GM21367 (cell line): ENCODE measurements around the gene PCDHA3.
"Not testable (repeated sequence)": the region's sequence is repeated elsewhere in the genome, so short reads cannot be mapped to it uniquely, and the experiment has no call there.

ENCODE experiments used
- ATAC-seq: cut with Tn5 transposase; IDR thresholded peaks from one replicate; pipeline ENCODE4 v1.9.1; 2021; ENCODE audit not compliant: unreplicated experiment

The PCDHA3 gene

DNA sequence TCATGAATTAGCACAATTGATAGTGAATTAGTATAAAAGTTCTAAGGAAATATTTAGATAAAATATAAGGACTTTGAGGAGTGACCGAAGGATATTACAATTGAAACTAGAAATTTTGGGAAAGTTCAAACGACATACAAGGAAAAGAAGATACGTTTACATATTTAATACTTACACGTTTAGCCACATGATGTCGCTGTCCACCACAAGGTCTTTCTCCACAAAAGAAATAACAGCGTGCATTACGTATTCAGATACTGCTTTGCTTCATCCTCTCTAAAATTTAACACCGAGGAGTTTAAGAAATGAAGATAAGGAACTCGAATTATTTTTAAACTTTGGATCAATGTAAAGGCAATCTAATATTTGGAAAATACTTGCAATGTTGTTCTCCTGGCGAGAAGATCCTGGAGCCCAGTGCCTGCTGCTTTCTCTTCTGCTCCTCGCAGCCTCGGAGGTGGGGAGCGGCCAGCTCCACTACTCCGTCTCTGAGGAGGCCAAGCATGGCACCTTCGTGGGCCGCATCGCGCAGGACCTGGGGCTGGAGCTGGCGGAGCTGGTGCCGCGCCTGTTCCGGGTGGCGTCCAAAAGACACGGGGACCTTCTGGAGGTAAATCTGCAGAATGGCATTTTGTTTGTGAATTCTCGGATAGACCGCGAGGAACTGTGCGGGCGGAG lies at the start of gene PCDHA3:
Gene PCDHA3 (plus strand): TSS at position 242 of the 678 bp plus-strand sequence.
- no peak for ATAC-seq

GRCh38 chr5:140753561-140753960 lies 47.3 kb upstream of the PCDHA3 start:
- ATAC-seq, result no peak

- ATAC-seq, result no peak
Measured at GRCh38 chr5:140764177-140764973, 36.5 kb upstream of the PCDHA3 start.

- no peak for ATAC-seq
Measured at GRCh38 chr5:140767444-140767843, 33.4 kb upstream of the PCDHA3 start.

GRCh38 chr5:140780512-140780911 lies 20.3 kb upstream of the PCDHA3 start:
- no peak for ATAC-seq

DNA sequence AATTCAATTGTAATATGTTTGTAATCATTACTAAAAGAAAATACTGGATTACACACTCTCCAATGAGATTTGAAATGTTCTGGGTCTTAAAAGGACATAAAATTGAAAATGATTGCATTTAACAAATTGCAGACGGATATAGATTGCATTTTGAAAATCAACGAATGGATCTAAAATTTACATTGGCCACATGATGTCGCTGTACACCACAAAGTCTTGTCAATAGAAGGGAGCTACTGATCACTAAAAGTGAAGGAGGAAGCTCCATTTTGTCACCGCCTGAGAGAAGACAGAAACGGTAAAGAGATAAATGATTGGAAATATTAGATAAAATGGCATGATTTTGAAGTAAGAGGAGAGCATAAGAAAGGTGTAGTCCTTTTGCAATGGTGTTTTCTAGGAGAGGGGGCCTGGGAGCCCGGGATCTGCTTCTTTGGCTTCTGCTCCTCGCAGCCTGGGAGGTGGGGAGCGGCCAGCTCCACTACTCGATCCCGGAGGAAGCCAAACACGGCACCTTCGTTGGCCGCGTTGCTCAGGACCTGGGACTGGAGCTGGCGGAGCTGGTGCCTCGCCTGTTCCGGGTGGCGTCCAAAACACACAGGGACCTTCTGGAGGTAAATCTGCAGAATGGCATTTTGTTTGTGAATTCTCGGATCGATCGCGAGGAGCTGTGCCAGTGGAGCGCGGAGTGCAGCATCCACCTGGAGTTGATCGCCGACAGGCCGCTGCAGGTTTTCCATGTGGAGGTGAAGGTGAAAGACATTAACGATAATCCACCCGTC lies 14.8 kb upstream of the PCDHA3 start, which contains the start of gene PCDHA1:
Gene PCDHA1 (plus strand): TSS at position 236 of the 782 bp plus-strand sequence.
- ATAC-seq, result no peak

DNA sequence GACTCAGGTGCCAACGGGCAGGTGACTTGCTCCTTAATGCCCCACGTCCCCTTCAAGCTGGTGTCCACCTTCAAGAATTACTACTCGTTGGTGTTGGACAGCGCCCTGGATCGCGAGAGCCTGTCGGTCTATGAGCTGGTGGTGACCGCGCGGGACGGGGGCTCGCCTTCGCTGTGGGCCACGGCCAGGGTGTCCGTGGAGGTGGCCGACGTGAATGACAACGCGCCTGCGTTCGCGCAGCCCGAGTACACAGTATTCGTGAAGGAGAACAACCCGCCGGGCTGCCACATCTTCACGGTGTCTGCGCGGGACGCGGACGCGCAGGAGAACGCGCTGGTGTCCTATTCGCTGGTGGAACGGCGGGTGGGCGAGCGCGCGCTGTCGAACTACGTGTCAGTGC lies 13.4 kb upstream of the PCDHA3 start:
- not testable (repeated sequence) for ATAC-seq

- ATAC-seq, result not testable (repeated sequence)
Measured at GRCh38 chr5:140787849-140788504, 12.9 kb upstream of the PCDHA3 start.

DNA sequence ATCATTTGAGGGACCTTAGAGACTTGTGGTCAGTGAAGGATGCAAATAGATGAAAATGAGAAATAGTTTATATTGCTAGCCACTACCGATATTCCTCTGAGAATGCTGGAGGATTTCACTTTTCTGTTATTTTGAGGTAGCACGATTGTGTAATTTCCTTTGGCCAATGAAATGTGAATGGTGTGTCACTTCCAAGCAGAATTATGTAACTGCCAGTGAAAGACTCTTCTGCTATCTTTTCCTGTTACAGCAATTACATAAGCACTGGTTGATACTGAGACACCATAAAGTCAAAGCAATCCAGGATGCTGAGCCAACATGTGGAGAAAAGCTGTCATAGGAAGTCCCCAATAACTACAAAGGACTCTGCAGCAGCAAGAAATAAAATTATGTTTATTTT lies 9.8 kb upstream of the PCDHA3 start:
- no peak for ATAC-seq

DNA sequence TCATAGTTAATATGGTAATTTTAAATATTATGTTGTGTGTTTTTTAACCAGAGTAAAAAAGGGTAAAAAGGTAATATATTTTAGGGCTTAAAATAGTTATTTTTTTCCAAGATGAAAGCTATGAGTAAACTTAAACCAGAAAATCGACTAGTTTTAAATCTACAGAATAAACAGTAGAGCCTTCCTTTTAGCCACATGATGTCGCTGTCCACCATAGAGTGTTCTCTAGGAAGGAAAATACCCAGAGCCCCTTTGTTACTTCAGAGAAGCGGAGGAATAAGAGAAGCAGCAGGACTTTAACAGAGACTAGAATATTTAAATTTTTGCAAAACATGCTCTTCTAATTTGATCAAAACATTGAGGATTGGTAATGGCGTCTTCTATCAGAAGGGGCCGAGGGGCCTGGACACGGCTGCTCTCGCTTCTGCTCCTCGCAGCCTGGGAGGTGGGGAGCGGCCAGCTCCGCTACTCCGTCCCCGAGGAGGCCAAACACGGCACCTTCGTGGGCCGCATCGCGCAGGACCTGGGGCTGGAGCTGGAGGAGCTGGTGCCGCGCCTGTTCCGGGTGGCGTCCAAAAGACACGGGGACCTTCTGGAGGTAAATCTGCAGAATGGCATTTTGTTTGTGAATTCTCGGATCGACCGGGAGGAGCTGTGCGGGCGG lies 6.1 kb upstream of the PCDHA3 start, which contains the start of gene PCDHA2:
Gene PCDHA2 (plus strand): TSS at position 258 of the 664 bp plus-strand sequence.
- no peak for ATAC-seq

DNA sequence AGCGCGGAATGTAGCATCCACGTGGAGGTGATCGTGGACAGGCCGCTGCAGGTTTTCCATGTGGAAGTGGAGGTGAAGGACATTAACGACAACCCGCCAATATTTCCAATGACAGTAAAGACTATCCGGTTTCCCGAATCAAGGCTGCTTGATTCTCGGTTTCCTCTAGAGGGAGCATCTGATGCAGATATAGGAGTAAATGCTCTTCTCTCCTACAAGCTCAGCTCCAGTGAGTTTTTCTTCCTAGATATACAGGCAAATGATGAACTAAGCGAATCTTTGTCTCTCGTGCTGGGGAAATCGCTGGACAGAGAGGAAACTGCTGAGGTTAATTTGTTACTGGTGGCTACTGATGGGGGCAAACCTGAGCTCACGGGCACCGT lies 5.6 kb upstream of the PCDHA3 start:
- ATAC-seq, result no peak

DNA sequence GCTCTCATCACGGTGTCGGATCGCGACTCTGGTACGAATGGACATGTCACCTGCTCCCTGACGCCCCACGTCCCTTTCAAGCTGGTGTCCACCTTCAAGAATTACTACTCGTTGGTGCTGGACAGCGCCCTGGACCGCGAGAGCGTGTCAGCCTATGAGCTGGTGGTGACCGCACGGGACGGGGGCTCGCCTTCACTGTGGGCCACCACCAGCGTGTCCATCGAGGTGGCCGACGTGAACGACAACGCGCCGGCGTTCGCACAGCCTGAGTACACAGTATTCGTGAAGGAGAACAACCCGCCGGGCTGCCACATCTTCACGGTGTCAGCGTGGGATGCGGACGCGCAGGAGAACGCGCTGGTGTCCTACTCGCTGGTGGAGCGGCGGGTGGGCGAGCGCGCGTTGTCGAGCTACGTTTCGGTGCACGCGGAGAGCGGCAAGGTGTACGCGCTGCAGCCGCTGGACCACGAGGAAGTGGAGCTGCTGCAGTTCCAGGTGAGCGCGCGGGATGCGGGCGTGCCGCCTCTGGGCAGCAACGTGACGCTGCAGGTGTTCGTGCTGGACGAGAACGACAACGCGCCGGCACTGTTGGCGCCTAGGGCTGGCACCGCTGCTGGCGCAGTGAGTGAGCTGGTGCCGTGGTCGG lies 4.7 kb upstream of the PCDHA3 start:
- not testable (repeated sequence) for ATAC-seq

DNA sequence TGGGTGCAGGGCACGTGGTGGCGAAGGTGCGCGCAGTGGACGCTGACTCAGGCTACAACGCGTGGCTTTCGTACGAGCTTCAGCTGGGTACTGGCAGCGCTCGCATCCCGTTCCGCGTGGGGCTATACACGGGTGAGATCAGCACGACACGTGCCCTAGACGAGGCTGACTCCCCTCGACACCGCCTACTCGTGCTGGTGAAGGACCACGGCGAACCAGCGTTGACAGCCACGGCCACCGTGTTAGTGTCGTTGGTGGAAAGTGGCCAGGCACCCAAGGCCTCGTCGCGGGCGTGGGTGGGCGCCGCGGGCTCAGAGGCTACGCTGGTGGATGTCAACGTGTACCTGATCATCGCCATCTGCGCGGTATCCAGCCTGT lies 4.2 kb upstream of the PCDHA3 start:
- ATAC-seq, result no peak

DNA sequence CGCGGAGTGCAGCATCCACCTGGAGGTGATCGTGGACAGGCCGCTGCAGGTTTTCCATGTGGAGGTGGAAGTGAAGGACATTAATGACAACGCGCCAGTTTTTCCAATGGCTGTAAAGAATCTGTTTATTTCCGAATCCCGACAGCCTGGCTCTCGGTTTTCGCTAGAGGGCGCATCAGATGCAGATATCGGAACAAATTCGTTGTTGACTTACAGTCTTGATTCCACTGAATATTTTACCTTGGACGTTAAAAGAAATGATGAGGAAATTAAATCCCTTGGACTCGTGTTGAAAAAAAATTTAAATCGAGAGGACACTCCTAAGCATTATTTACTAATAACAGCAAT lies 611 bp downstream of the PCDHA3 start:
- no peak for ATAC-seq

DNA sequence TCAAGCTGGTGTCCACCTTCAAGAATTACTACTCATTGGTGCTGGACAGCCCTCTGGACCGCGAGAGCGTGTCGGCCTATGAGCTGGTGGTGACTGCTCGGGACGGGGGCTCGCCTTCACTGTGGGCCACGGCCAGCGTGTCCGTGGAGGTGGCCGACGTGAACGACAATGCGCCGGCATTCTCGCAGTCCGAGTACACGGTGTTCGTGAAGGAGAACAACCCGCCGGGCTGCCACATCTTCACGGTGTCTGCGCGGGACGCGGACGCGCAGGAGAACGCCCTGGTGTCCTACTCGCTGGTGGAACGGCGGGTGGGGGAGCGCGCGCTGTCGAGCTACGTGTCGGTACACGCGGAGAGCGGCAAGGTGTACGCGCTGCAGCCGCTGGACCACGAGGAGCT lies 1.5 kb downstream of the PCDHA3 start:
- not testable (repeated sequence) for ATAC-seq

- ATAC-seq, result no peak
Measured at GRCh38 chr5:140802781-140803271, 2.0 kb downstream of the PCDHA3 start.

DNA sequence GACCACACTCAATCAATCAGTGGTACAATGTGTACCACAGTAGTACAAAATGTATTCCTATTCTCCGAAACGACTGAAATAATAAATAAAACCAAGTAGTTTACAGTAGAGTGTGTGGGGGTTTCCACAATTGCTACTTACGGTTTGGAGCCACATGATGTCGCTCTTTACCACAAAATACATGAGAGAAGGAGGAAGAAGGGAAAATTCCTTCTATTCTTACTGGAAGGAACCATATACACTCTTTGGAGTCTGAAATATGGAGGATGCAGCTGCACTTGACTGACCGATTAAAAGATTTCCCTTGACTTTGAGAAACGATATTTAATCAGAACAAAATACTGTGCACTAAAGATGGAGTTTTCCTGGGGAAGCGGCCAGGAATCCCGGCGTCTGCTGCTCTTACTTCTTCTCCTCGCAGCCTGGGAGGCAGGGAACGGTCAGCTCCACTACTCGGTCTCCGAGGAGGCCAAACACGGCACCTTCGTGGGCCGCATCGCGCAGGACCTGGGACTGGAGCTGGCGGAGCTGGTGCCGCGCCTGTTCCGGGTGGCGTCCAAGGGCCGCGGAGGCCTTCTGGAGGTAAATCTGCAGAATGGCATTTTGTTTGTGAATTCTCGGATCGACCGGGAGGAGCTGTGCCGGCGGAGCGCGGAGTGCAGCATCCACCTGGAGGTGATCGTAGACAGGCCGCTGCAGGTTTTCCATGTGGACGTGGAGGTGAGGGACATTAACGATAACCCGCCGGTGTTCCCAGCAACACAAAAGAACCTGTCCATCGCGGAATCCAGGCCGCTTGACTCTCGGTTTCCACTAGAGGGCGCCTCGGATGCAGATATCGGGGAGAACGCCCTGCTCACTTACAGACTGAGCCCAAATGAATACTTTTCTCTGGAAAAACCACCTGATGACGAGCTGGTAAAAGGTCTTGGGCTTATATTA lies 6.2 kb downstream of the PCDHA3 start, which contains the start of gene PCDHA4:
Gene PCDHA4 (plus strand): TSS at position 235 of the 942 bp plus-strand sequence.
- no peak for ATAC-seq

- not testable (repeated sequence) for ATAC-seq
Measured at GRCh38 chr5:140808241-140808888, 7.5 kb downstream of the PCDHA3 start.
